ENCODE data around the gene ADAMTS12. TPM values are rescaled to one million over a fixed set of nuclear protein-coding genes. Genes with fewer than 3 reads are reported as not detected.

ADAMTS12 gene
- total RNA-seq, 1 experiment from 2014 or later = 0.15 TPM

GRCh38 chr5:33702867-33703266 is 188.9 kb downstream of the ADAMTS12 start:
- ChIA-PET POLR2A (no interaction called here), CTCF (no interaction called here)
- Histone ChIP-seq H3K4me1 (ENCODE audit: control insufficient read depth, insufficient read depth, low read length) (no peaks in the 10 kb centered on the region), H3K36me3 (ENCODE audit: control insufficient read depth, insufficient read depth, low read length) (no peaks in the 10 kb centered on the region), H3K27ac (ENCODE audit: low read length) (no peak overlapping the region), H3K27me3 (ENCODE audit: control insufficient read depth, insufficient read depth, low read length) (no peaks in the 10 kb centered on the region), H3K4me3 (ENCODE audit: low read depth in 2 of 2, low read length in 2 of 2) (no peak overlapping the region), H3K9me3 (ENCODE audit: control insufficient read depth, insufficient read depth, low read depth, low read length) (no peaks in the 10 kb centered on the region)
- DNase-seq (ENCODE audit: low read depth, low spot score) (no peak), ATAC-seq (no peak)
- TF ChIP-seq, protein P1, sequence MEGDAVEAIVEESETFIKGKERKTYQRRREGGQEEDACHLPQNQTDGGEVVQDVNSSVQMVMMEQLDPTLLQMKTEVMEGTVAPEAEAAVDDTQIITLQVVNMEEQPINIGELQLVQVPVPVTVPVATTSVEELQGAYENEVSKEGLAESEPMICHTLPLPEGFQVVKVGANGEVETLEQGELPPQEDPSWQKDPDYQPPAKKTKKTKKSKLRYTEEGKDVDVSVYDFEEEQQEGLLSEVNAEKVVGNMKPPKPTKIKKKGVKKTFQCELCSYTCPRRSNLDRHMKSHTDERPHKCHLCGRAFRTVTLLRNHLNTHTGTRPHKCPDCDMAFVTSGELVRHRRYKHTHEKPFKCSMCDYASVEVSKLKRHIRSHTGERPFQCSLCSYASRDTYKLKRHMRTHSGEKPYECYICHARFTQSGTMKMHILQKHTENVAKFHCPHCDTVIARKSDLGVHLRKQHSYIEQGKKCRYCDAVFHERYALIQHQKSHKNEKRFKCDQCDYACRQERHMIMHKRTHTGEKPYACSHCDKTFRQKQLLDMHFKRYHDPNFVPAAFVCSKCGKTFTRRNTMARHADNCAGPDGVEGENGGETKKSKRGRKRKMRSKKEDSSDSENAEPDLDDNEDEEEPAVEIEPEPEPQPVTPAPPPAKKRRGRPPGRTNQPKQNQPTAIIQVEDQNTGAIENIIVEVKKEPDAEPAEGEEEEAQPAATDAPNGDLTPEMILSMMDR (IDR thresholded peaks at IDR 0.05) = no peak
- no peak for TF ChIP-seq POLR2AphosphoS5 (IDR thresholded peaks at IDR 0.05; ENCODE audit: low read depth, low read length)
- TF ChIP-seq SIN3A (IDR thresholded peaks at IDR 0.05; ENCODE audit: borderline replicate concordance, insufficient read depth, low read depth, low read length) = no peak
- TF ChIP-seq TCF7L2 (IDR thresholded peaks at IDR 0.05; ENCODE audit: low read depth, low read length) = no peak
- TF ChIP-seq, protein P2, sequence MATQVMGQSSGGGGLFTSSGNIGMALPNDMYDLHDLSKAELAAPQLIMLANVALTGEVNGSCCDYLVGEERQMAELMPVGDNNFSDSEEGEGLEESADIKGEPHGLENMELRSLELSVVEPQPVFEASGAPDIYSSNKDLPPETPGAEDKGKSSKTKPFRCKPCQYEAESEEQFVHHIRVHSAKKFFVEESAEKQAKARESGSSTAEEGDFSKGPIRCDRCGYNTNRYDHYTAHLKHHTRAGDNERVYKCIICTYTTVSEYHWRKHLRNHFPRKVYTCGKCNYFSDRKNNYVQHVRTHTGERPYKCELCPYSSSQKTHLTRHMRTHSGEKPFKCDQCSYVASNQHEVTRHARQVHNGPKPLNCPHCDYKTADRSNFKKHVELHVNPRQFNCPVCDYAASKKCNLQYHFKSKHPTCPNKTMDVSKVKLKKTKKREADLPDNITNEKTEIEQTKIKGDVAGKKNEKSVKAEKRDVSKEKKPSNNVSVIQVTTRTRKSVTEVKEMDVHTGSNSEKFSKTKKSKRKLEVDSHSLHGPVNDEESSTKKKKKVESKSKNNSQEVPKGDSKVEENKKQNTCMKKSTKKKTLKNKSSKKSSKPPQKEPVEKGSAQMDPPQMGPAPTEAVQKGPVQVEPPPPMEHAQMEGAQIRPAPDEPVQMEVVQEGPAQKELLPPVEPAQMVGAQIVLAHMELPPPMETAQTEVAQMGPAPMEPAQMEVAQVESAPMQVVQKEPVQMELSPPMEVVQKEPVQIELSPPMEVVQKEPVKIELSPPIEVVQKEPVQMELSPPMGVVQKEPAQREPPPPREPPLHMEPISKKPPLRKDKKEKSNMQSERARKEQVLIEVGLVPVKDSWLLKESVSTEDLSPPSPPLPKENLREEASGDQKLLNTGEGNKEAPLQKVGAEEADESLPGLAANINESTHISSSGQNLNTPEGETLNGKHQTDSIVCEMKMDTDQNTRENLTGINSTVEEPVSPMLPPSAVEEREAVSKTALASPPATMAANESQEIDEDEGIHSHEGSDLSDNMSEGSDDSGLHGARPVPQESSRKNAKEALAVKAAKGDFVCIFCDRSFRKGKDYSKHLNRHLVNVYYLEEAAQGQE (IDR thresholded peaks at IDR 0.05; ENCODE audit: insufficient read depth in 1 of 2, low read depth in 2 of 2, low read length in 1 of 2) = no peak
- no TSS peak for BruUV-seq (replicated peaks)
- in situ Hi-C loops (cut with HindIII; ENCODE audit: low pct_unique_long_range_greater_than_20kb, low sequenced_read_pairs) (no loop called here), intact Hi-C loops (cut with micrococcal nuclease; ENCODE audit: unreplicated experiment) (no loop called here)

DNA sequence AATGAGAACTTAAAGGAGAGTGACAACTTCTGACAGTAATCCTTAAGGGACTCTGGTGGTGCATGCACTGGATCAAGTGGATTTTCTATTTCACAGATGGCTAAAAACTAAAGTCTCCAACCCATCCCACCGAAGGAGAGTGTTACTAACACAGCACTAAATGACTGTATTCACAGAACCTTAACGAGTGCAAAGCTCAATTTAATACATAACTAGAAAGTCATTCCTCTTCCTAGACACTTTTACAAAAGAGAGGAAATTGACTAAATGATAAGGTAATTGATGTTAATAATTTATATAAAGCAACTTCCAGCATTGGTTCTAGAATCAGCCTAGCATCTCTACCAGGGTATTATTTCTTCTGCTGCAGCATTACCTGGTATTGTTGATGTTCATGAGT is 189.8 kb downstream of the ADAMTS12 start:
- intact Hi-C loops (cut with micrococcal nuclease; ENCODE audit: unreplicated experiment) (no loop called here), in situ Hi-C loops (cut with HindIII; ENCODE audit: low pct_unique_long_range_greater_than_20kb, low sequenced_read_pairs) (no loop called here)
- ATAC-seq (no peak), DNase-seq (ENCODE audit: low read depth, low spot score) (no peak)
- H3K27me3 ChIP-seq (ENCODE audit: control insufficient read depth, insufficient read depth, low read length) = no peaks in the 10 kb centered on the region
- CTCF ChIA-PET = no interaction called here
- H3K9me3 ChIP-seq (ENCODE audit: control insufficient read depth, insufficient read depth, low read depth, low read length) = no peaks in the 10 kb centered on the region
- H3K4me3 ChIP-seq (ENCODE audit: low read depth in 2 of 2, low read length in 2 of 2) = no peak overlapping the region
- no peaks in the 10 kb centered on the region for H3K36me3 ChIP-seq (ENCODE audit: control insufficient read depth, insufficient read depth, low read length)
- no TSS peak for BruUV-seq (replicated peaks)
- TF ChIP-seq, protein P2 (IDR thresholded peaks at IDR 0.05; ENCODE audit: insufficient read depth in 1 of 2, low read depth in 2 of 2, low read length in 1 of 2) = no peak
- no peak for TF ChIP-seq SIN3A (IDR thresholded peaks at IDR 0.05; ENCODE audit: borderline replicate concordance, insufficient read depth, low read depth, low read length)
- TF ChIP-seq POLR2AphosphoS5 (IDR thresholded peaks at IDR 0.05; ENCODE audit: low read depth, low read length) = no peak
- TF ChIP-seq, protein P1 (IDR thresholded peaks at IDR 0.05) = no peak
- TF ChIP-seq TCF7L2 (IDR thresholded peaks at IDR 0.05; ENCODE audit: low read depth, low read length) = no peak
- POLR2A ChIA-PET = no interaction called here
- no peaks in the 10 kb centered on the region for H3K4me1 ChIP-seq (ENCODE audit: control insufficient read depth, insufficient read depth, low read length)
- no peak overlapping the region for H3K27ac ChIP-seq (ENCODE audit: low read length)
